Chondrocyte (in vitro differentiated cells): ENCODE results near the gene FAM131C. TPM values are rescaled to one million over a fixed set of nuclear protein-coding genes. Genes with fewer than 3 reads are reported as not detected.
A peak's percentile ranks its signal among the peaks of the same experiment; 100 is the strongest.

Source experiments
- DNase-seq: peaks from one replicate; pipeline ENCODE4 v3.0.0; 2021; ENCODE audit warnings: mixed read lengths, low spot score
- H3K27ac Mint-ChIP-seq: one replicate; pipeline ENCODE4 v1.8.0; 2021; ENCODE audit warnings: mild to moderate bottlenecking, moderate library complexity, mixed read lengths; ENCODE audit not compliant: unreplicated experiment
- H3K27me3 Mint-ChIP-seq: 2 replicates; pipeline ENCODE4 v1.8.0; 2021; ENCODE audit warnings: low read depth, mixed read lengths
- H3K36me3 Mint-ChIP-seq: 2 replicates; pipeline ENCODE4 v1.8.0; 2021; ENCODE audit warnings: low read depth, mixed read lengths
- H3K4me1 Mint-ChIP-seq: 2 replicates; pipeline ENCODE4 v1.8.0; 2021; ENCODE audit warnings: low read depth, mild to moderate bottlenecking, mixed read lengths
- H3K4me3 Mint-ChIP-seq: one replicate; pipeline ENCODE4 v1.8.0; 2021; ENCODE audit warnings: mild to moderate bottlenecking, moderate library complexity, mixed read lengths; ENCODE audit not compliant: unreplicated experiment
- H3K9me3 Mint-ChIP-seq: 2 replicates; pipeline ENCODE4 v1.8.0; 2021; ENCODE audit warnings: low read depth, mixed read lengths
- CTCF ChIP-seq: fragments of 200-600 bp; sonication (generic); IDR thresholded peaks from 2 replicates; pipeline ENCODE4 v1.5.0; 2021; ENCODE audit warnings: antibody characterized with exemption, mild to moderate bottlenecking, moderate library complexity
- total RNA-seq: library from RNA; stranded (reverse); gene quantifications from 3 replicates; pipeline ENCODE4 v1.2.1, GENCODE V29; 2021

FAM131C gene
- total RNA-seq, 1 donor from 2014 or later = 0.70 TPM

- H3K4me3 Mint-ChIP-seq = no peak overlapping the region
- H3K27me3 Mint-ChIP-seq = no peaks in the 10 kb centered on the region
- peaks cover 9% of the 10 kb centered on the region for H3K36me3 Mint-ChIP-seq
- peaks cover 16% of the 10 kb centered on the region for H3K4me1 Mint-ChIP-seq
- H3K27ac Mint-ChIP-seq = no peak overlapping the region
- H3K9me3 Mint-ChIP-seq = no peaks in the 10 kb centered on the region
- TF ChIP-seq CTCF = no peak
- peak; percentile 50 for DNase-seq
Observed at GRCh38 chr1:16119926-16120325, 46.5 kb upstream of the FAM131C start.

- H3K4me3 Mint-ChIP-seq = no peak overlapping the region
- H3K9me3 Mint-ChIP-seq = no peaks in the 10 kb centered on the region
- no peaks in the 10 kb centered on the region for H3K27me3 Mint-ChIP-seq
- peak; percentile 30 for DNase-seq
- peaks cover 5% of the 10 kb centered on the region for H3K36me3 Mint-ChIP-seq
- H3K4me1 Mint-ChIP-seq = peaks cover 16% of the 10 kb centered on the region
- TF ChIP-seq CTCF = no peak
- no peak overlapping the region for H3K27ac Mint-ChIP-seq
Observed at GRCh38 chr1:16119504-16119903, 46.1 kb upstream of the FAM131C start.

- H3K27me3 Mint-ChIP-seq = no peaks in the 10 kb centered on the region
- TF ChIP-seq CTCF = no peak
- no peaks in the 10 kb centered on the region for H3K9me3 Mint-ChIP-seq
- peaks cover 16% of the 10 kb centered on the region for H3K4me1 Mint-ChIP-seq
- no peak overlapping the region for H3K4me3 Mint-ChIP-seq
- no peak overlapping the region for H3K27ac Mint-ChIP-seq
- DNase-seq = peak; percentile 72
- peaks cover 1% of the 10 kb centered on the region for H3K36me3 Mint-ChIP-seq
Observed at GRCh38 chr1:16118706-16119105, 45.3 kb upstream of the FAM131C start.

- no peak overlapping the region for H3K27ac Mint-ChIP-seq
- H3K27me3 Mint-ChIP-seq = no peaks in the 10 kb centered on the region
- no peaks in the 10 kb centered on the region for H3K36me3 Mint-ChIP-seq
- H3K4me3 Mint-ChIP-seq = no peak overlapping the region
- no peak for TF ChIP-seq CTCF
- peaks cover 20% of the 10 kb centered on the region for H3K4me1 Mint-ChIP-seq
- no peak for DNase-seq
- H3K9me3 Mint-ChIP-seq = no peaks in the 10 kb centered on the region
Observed at GRCh38 chr1:16117936-16118335, 44.5 kb upstream of the FAM131C start.

GRCh38 chr1:16117369-16117768 is 43.9 kb upstream of the FAM131C start:
- no peak for DNase-seq
- no peak for TF ChIP-seq CTCF
- no peaks in the 10 kb centered on the region for H3K27me3 Mint-ChIP-seq
- H3K4me3 Mint-ChIP-seq = no peak overlapping the region
- no peak overlapping the region for H3K27ac Mint-ChIP-seq
- peaks cover 22% of the 10 kb centered on the region for H3K4me1 Mint-ChIP-seq
- H3K36me3 Mint-ChIP-seq = no peaks in the 10 kb centered on the region
- H3K9me3 Mint-ChIP-seq = no peaks in the 10 kb centered on the region
